ENCODE data around the gene AGAP1. TPM values are rescaled to one million over a fixed set of nuclear protein-coding genes. Genes with fewer than 3 reads are reported as not detected.

AGAP1 gene
- total RNA-seq, 1 donor from 2014 or later = 44.0 TPM

- peaks cover 14% of the 10 kb centered on the region for H3K4me1 Mint-ChIP-seq
- H3K9me3 Mint-ChIP-seq = peaks cover 5% of the 10 kb centered on the region
- H3K36me3 Mint-ChIP-seq = no peaks in the 10 kb centered on the region
- no peak for DNase-seq (ENCODE audit: low spot score in 2 of 2, unreplicated experiment in 2 of 2)
- TF ChIP-seq CTCF (IDR thresholded peaks at IDR 0.05; ENCODE audit: unreplicated experiment) = no peak
- H3K27ac Mint-ChIP-seq = no peak overlapping the region
- no peak overlapping the region for H3K4me3 Mint-ChIP-seq
- H3K27me3 Mint-ChIP-seq (ENCODE audit: low read depth) = no peaks in the 10 kb centered on the region
These were observed 205.7 kb downstream of the AGAP1 start for GRCh38 chr2:235699576-235699975.

- H3K27ac Mint-ChIP-seq = no peak overlapping the region
- H3K4me1 Mint-ChIP-seq = peaks cover 4% of the 10 kb centered on the region
- no peak for DNase-seq (ENCODE audit: low spot score in 2 of 2, unreplicated experiment in 2 of 2)
- peaks cover 5% of the 10 kb centered on the region for H3K9me3 Mint-ChIP-seq
- no peak for TF ChIP-seq CTCF (IDR thresholded peaks at IDR 0.05; ENCODE audit: unreplicated experiment)
- no peak overlapping the region for H3K4me3 Mint-ChIP-seq
- H3K36me3 Mint-ChIP-seq = no peaks in the 10 kb centered on the region
- H3K27me3 Mint-ChIP-seq (ENCODE audit: low read depth) = no peaks in the 10 kb centered on the region
These were observed 207.6 kb downstream of the AGAP1 start for GRCh38 chr2:235701206-235701981.

- H3K9me3 Mint-ChIP-seq = peaks cover 5% of the 10 kb centered on the region
- DNase-seq (ENCODE audit: low spot score in 2 of 2, unreplicated experiment in 2 of 2) = no peak
- TF ChIP-seq CTCF (IDR thresholded peaks at IDR 0.05; ENCODE audit: unreplicated experiment) = no peak
- H3K4me3 Mint-ChIP-seq = no peak overlapping the region
- peaks cover 4% of the 10 kb centered on the region for H3K4me1 Mint-ChIP-seq
- no peak overlapping the region for H3K27ac Mint-ChIP-seq
- no peaks in the 10 kb centered on the region for H3K27me3 Mint-ChIP-seq (ENCODE audit: low read depth)
- no peaks in the 10 kb centered on the region for H3K36me3 Mint-ChIP-seq
These were observed 208.3 kb downstream of the AGAP1 start for GRCh38 chr2:235702186-235702585.

- Mint-ChIP-seq H3K27ac (no peak overlapping the region), H3K4me3 (no peak overlapping the region), H3K36me3 (no peaks in the 10 kb centered on the region), H3K9me3 (no peaks in the 10 kb centered on the region), H3K4me1 (peaks cover 4% of the 10 kb centered on the region), H3K27me3 (ENCODE audit: low read depth) (no peaks in the 10 kb centered on the region)
- TF ChIP-seq CTCF (IDR thresholded peaks at IDR 0.05; ENCODE audit: unreplicated experiment) = no peak
- no peak for DNase-seq (ENCODE audit: low spot score in 2 of 2, unreplicated experiment in 2 of 2)
These were observed 210.0 kb downstream of the AGAP1 start for GRCh38 chr2:235703711-235704295.

GRCh38 chr2:235705296-235705695 is 211.5 kb downstream of the AGAP1 start:
- TF ChIP-seq CTCF (IDR thresholded peaks at IDR 0.05; ENCODE audit: unreplicated experiment) = no peak
- DNase-seq (ENCODE audit: low spot score in 2 of 2, unreplicated experiment in 2 of 2) = no peak
- H3K4me1 Mint-ChIP-seq = peaks cover 4% of the 10 kb centered on the region
- H3K27me3 Mint-ChIP-seq (ENCODE audit: low read depth) = no peaks in the 10 kb centered on the region
- H3K36me3 Mint-ChIP-seq = peaks cover 5% of the 10 kb centered on the region
- H3K4me3 Mint-ChIP-seq = no peak overlapping the region
- H3K27ac Mint-ChIP-seq = no peak overlapping the region
- H3K9me3 Mint-ChIP-seq = no peaks in the 10 kb centered on the region

Data from mesothelial cell of epicardium (in vitro differentiated cells).